Measurements from ENCODE around the gene MSH6. TPM values are rescaled to one million over a fixed set of nuclear protein-coding genes. Genes with fewer than 3 reads are reported as not detected.

Gene MSH6
- total and polyA plus RNA-seq, 10 donors: 6.2 to 33.1 (median 26.4) TPM

- 80 to 89% (median 83%) methylated on average over 3 of the region's 3 CpGs for WGBS, 5 donors
- no peak for DNase-seq
- no peaks in the 10 kb centered on the region for H3K36me3 ChIP-seq
- H3K9me3 ChIP-seq: no peaks in the 10 kb centered on the region
- no peak overlapping the region for H3K4me3 ChIP-seq
- TF ChIP-seq POLR2A (IDR thresholded peaks at IDR 0.05): no peak
- TF ChIP-seq CTCF (IDR thresholded peaks at IDR 0.05 in 8 of 11, conservative IDR thresholded peaks at IDR 0.05 in 3 of 11): no peak
- H3K27me3 ChIP-seq (replicated peaks in 1 of 7): peaks cover 0 to 1% (median 0%) of the 10 kb centered on the region in 7 donors
- no peak overlapping the region for H3K27ac ChIP-seq
- peaks cover 0 to 14% (median 0%) of the 10 kb centered on the region in 6 donors for H3K4me1 ChIP-seq
- intact Hi-C loops (cut with DNase I; ENCODE audit: low total_unique reads): no loop called here
Measured at GRCh38 chr2:47737191-47737975, 45.6 kb upstream of the MSH6 start.

DNA sequence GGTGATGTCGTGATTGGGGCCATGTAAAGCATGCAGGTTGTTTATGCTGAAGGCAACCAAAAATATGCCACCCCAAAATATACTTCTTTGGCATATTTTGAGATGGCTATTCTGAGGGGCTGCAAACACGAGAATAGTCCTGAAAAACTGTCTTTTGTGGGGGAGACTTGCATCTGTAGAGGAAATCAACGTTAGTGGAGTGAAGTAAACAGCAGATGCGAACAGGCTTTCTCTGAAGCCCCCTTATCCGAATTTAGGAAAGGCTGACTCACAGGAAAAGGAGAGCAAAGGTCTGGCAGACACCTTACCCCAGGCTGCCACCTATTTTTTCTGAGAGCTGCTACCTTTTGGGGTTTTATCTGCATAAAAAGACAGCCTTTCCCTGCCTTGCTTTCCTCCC, 44.6 kb upstream of the MSH6 start:
- Histone ChIP-seq H3K4me3 (no peak overlapping the region), H3K9me3 (no peaks in the 10 kb centered on the region), H3K36me3 (no peaks in the 10 kb centered on the region), H3K27ac (no peak overlapping the region), H3K4me1 (peaks cover 0 to 14% (median 0%) of the 10 kb centered on the region in 6 donors), H3K27me3 (replicated peaks in 1 of 7) (peaks cover 0 to 6% (median 0%) of the 10 kb centered on the region in 7 donors)
- intact Hi-C loops (cut with DNase I; ENCODE audit: low total_unique reads): no loop called here
- 53 to 63% (median 61%) methylated on average over 5 of the region's 5 CpGs for WGBS, 5 donors
- TF ChIP-seq CTCF (IDR thresholded peaks at IDR 0.05 in 8 of 11, conservative IDR thresholded peaks at IDR 0.05 in 3 of 11) (no peak), POLR2A (IDR thresholded peaks at IDR 0.05) (no peak), POLR2AphosphoS5 (IDR thresholded peaks at IDR 0.05) (no peak)
- DNase-seq: no peak

- H3K9me3 ChIP-seq: no peaks in the 10 kb centered on the region
- no peak overlapping the region for H3K4me3 ChIP-seq
- peaks cover 0 to 3% (median 0%) of the 10 kb centered on the region in 6 donors for H3K4me1 ChIP-seq
- peaks cover 0 to 6% (median 0%) of the 10 kb centered on the region in 7 donors for H3K27me3 ChIP-seq (replicated peaks in 1 of 7)
- intact Hi-C loops (cut with DNase I; ENCODE audit: low total_unique reads): no loop called here
- TF ChIP-seq CTCF (IDR thresholded peaks at IDR 0.05 in 8 of 11, conservative IDR thresholded peaks at IDR 0.05 in 3 of 11) (no peak), POLR2AphosphoS5 (IDR thresholded peaks at IDR 0.05) (no peak), POLR2A (IDR thresholded peaks at IDR 0.05) (no peak)
- no peaks in the 10 kb centered on the region for H3K36me3 ChIP-seq
- no peak for DNase-seq
- 75 to 82% (median 81%) methylated on average over 3 of the region's 3 CpGs for WGBS, 5 donors
- no peak overlapping the region for H3K27ac ChIP-seq
Measured at GRCh38 chr2:47741101-47741500, 41.8 kb upstream of the MSH6 start.

DNA sequence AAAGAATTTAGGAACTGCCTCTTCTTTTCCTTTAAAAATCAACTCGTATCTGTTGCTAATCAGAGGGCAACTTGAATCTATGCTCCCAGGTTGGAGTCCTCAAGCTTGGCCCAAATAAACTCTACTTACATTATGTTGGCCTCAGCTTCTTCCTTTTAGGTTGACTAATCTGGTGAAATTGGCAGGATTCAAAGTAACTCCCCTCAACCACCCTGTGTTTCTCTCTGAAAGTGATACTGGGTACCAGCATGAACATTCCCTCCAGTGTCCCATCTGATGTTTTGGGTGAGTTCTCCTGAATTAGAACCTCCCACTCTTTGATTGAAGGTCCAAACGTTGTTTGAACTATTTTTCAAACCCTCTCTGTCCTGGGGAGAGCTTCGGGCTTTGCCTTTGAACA, 41.3 kb upstream of the MSH6 start:
- intact Hi-C loops (cut with DNase I; ENCODE audit: low total_unique reads): no loop called here
- TF ChIP-seq CTCF (IDR thresholded peaks at IDR 0.05 in 8 of 11, conservative IDR thresholded peaks at IDR 0.05 in 3 of 11) (no peak), POLR2A (IDR thresholded peaks at IDR 0.05) (no peak), POLR2AphosphoS5 (IDR thresholded peaks at IDR 0.05) (no peak)

More for the DNA sequence above, 41.3 kb upstream of the MSH6 start:
- no peak for DNase-seq
- no peak overlapping the region for H3K4me3 ChIP-seq
- H3K36me3 ChIP-seq: no peaks in the 10 kb centered on the region
- H3K4me1 ChIP-seq: no peaks in the 10 kb centered on the region
- WGBS, 5 donors: 61 to 76% (median 71%) methylated on average over 3 of the region's 3 CpGs
- H3K9me3 ChIP-seq: peaks cover 0 to 3% (median 2%) of the 10 kb centered on the region in 8 donors
- H3K27ac ChIP-seq: no peak overlapping the region
- H3K27me3 ChIP-seq (replicated peaks in 1 of 7): peaks cover 0 to 6% (median 0%) of the 10 kb centered on the region in 7 donors
